ENCODE results near the gene CCDC144A. TPM values are rescaled to one million over a fixed set of nuclear protein-coding genes. Genes with fewer than 3 reads are reported as not detected.
"Not testable (repeated sequence)": the region's sequence is repeated elsewhere in the genome, so short reads cannot be mapped to it uniquely, and the experiment has no call there.

Gene CCDC144A
- total and polyA plus RNA-seq, 9 donors, result 0.38 to 7.7 (median 2.2) TPM

GRCh38 chr17:16751224-16751923 is 61.3 kb downstream of the CCDC144A start:
- H3K27ac ChIP-seq (ENCODE audit: low read length); H3K4me1 ChIP-seq (ENCODE audit: control insufficient read depth, insufficient read depth, low read length); H3K36me3 ChIP-seq (ENCODE audit: control insufficient read depth, insufficient read depth, low read length); H3K9me3 ChIP-seq (replicated peaks; ENCODE audit: control insufficient read depth, low read depth, low read length); DNase-seq; H3K4me3 ChIP-seq (ENCODE audit: low read length); H3K27me3 ChIP-seq (ENCODE audit: control insufficient read depth, insufficient read depth, low read length): not testable (repeated sequence)
- no CpG with 5 or more reads among the region's 10 CpGs for WGBS (ENCODE audit: insufficient coverage)

GRCh38 chr17:16751924-16752287 is 61.9 kb downstream of the CCDC144A start:
- not testable (repeated sequence) for H3K4me1 ChIP-seq (ENCODE audit: control insufficient read depth, insufficient read depth, low read length); H3K9me3 ChIP-seq (replicated peaks; ENCODE audit: control insufficient read depth, low read depth, low read length); H3K36me3 ChIP-seq (ENCODE audit: control insufficient read depth, insufficient read depth, low read length); DNase-seq; H3K27ac ChIP-seq (ENCODE audit: low read length); H3K27me3 ChIP-seq (ENCODE audit: control insufficient read depth, insufficient read depth, low read length); H3K4me3 ChIP-seq (ENCODE audit: low read length)
- WGBS (ENCODE audit: insufficient coverage), result no CpG with 5 or more reads among the region's 10 CpGs

- WGBS (ENCODE audit: insufficient coverage), result no CpG with 5 or more reads among the region's 3 CpGs
- not testable (repeated sequence) for H3K4me1 ChIP-seq (ENCODE audit: control insufficient read depth, insufficient read depth, low read length); H3K36me3 ChIP-seq (ENCODE audit: control insufficient read depth, insufficient read depth, low read length); H3K9me3 ChIP-seq (replicated peaks; ENCODE audit: control insufficient read depth, low read depth, low read length); H3K4me3 ChIP-seq (ENCODE audit: low read length); H3K27ac ChIP-seq (ENCODE audit: low read length); H3K27me3 ChIP-seq (ENCODE audit: control insufficient read depth, insufficient read depth, low read length); DNase-seq
Observed at GRCh38 chr17:16757520-16757919, 67.5 kb downstream of the CCDC144A start.

- H3K4me1 ChIP-seq (ENCODE audit: control insufficient read depth, insufficient read depth, low read length); H3K36me3 ChIP-seq (ENCODE audit: control insufficient read depth, insufficient read depth, low read length); H3K4me3 ChIP-seq (ENCODE audit: low read length); H3K27ac ChIP-seq (ENCODE audit: low read length); DNase-seq; H3K9me3 ChIP-seq (replicated peaks; ENCODE audit: control insufficient read depth, low read depth, low read length); H3K27me3 ChIP-seq (ENCODE audit: control insufficient read depth, insufficient read depth, low read length): not testable (repeated sequence)
- 60% methylated on average over 1 of the region's 3 CpGs for WGBS (ENCODE audit: insufficient coverage)
Observed at GRCh38 chr17:16758177-16758576, 68.1 kb downstream of the CCDC144A start.

DNA sequence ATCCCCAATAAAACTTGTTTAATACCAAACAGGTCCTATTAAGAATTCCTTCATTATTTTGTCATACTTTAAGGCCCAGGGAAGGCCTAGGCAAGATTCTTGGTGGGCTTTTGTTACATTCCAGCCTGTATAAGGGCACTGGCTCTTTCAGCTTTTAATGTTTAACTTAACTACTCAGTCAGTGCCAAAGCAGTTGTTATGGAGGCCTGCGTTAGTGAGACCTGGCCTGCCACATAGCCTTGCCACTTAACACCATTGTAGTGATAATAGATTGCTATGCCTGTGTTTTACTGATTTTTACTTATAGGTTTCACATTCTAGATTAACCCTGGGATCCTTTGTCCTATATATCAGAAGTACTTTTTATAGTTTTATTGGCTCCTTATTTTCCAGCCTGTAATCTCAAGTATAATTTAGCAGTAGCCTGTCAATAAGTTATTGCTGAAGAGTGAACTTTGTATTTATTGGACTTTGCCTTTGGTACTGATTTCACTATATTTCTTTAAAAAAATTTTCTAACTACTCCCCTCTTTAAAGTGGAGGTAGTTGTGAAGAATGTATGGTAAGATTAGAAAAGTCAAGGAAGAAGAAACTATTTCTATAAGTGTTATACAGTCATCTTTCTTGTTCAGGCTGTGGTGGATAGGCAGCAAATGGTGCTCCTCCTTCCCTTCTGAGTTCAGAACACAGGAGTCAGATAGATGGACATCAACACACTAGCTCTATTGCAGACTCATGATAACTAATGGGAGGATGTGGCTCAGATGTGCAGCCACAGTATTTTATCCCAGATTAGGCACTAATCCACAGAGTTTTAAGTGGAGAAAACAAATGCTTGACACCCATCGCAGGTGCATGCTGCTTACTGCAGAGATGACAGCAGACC is 78.5 kb downstream of the CCDC144A start:
- not testable (repeated sequence) for DNase-seq; H3K27me3 ChIP-seq (ENCODE audit: control insufficient read depth, insufficient read depth, low read length); H3K27ac ChIP-seq (ENCODE audit: low read length); H3K36me3 ChIP-seq (ENCODE audit: control insufficient read depth, insufficient read depth, low read length); H3K4me3 ChIP-seq (ENCODE audit: low read length); H3K9me3 ChIP-seq (replicated peaks; ENCODE audit: control insufficient read depth, low read depth, low read length); H3K4me1 ChIP-seq (ENCODE audit: control insufficient read depth, insufficient read depth, low read length)
- WGBS (ENCODE audit: insufficient coverage), result no CpG with 5 or more reads among the region's 2 CpGs

- no CpG with 5 or more reads among the region's 4 CpGs for WGBS (ENCODE audit: insufficient coverage)
Observed at GRCh38 chr17:16772394-16773145, 82.5 kb downstream of the CCDC144A start.

DNA sequence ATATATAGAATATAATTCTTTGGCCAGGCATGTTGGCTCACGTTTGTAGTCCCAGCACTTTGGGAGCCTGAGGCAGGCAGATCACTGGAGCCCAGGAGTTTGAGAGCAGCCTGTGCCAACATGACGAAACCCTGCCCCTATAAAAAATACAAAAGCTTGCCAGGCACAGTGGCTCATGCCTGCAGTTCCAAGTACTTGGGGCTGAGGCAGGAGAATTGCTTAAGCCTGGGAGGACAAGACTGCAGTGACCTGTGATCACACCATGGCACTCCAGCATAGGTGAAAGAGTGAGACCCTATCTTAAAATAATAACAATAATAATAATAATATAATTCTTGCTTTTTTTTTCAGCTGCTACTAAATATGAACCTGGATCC is 83.1 kb downstream of the CCDC144A start:
- no CpG with 5 or more reads among the region's 2 CpGs for WGBS (ENCODE audit: insufficient coverage)
- not testable (repeated sequence) for DNase-seq; H3K27me3 ChIP-seq (ENCODE audit: control insufficient read depth, insufficient read depth, low read length); H3K4me3 ChIP-seq (ENCODE audit: low read length); H3K27ac ChIP-seq (ENCODE audit: low read length); H3K36me3 ChIP-seq (ENCODE audit: control insufficient read depth, insufficient read depth, low read length); H3K4me1 ChIP-seq (ENCODE audit: control insufficient read depth, insufficient read depth, low read length); H3K9me3 ChIP-seq (replicated peaks; ENCODE audit: control insufficient read depth, low read depth, low read length)

More at GRCh38 chr17:16772394-16773145, 82.5 kb downstream of the CCDC144A start:
- not testable (repeated sequence) for DNase-seq; H3K4me3 ChIP-seq (ENCODE audit: low read length); H3K4me1 ChIP-seq (ENCODE audit: control insufficient read depth, insufficient read depth, low read length); H3K27me3 ChIP-seq (ENCODE audit: control insufficient read depth, insufficient read depth, low read length); H3K9me3 ChIP-seq (replicated peaks; ENCODE audit: control insufficient read depth, low read depth, low read length); H3K36me3 ChIP-seq (ENCODE audit: control insufficient read depth, insufficient read depth, low read length); H3K27ac ChIP-seq (ENCODE audit: low read length)

- not testable (repeated sequence) for H3K4me1 ChIP-seq (ENCODE audit: control insufficient read depth, insufficient read depth, low read length); H3K36me3 ChIP-seq (ENCODE audit: control insufficient read depth, insufficient read depth, low read length); H3K9me3 ChIP-seq (replicated peaks; ENCODE audit: control insufficient read depth, low read depth, low read length); H3K27ac ChIP-seq (ENCODE audit: low read length); DNase-seq; H3K27me3 ChIP-seq (ENCODE audit: control insufficient read depth, insufficient read depth, low read length); H3K4me3 ChIP-seq (ENCODE audit: low read length)
- WGBS (ENCODE audit: insufficient coverage), result 27% methylated on average over 4 of the region's 5 CpGs
Observed at GRCh38 chr17:16787851-16788250, 97.8 kb downstream of the CCDC144A start.

- DNase-seq; H3K9me3 ChIP-seq (replicated peaks; ENCODE audit: control insufficient read depth, low read depth, low read length); H3K27ac ChIP-seq (ENCODE audit: low read length); H3K36me3 ChIP-seq (ENCODE audit: control insufficient read depth, insufficient read depth, low read length); H3K4me1 ChIP-seq (ENCODE audit: control insufficient read depth, insufficient read depth, low read length); H3K27me3 ChIP-seq (ENCODE audit: control insufficient read depth, insufficient read depth, low read length); H3K4me3 ChIP-seq (ENCODE audit: low read length): not testable (repeated sequence)
- WGBS (ENCODE audit: insufficient coverage), result no CpG with 5 or more reads among the region's 11 CpGs
Observed at GRCh38 chr17:16788889-16789536, 99.0 kb downstream of the CCDC144A start.

DNA sequence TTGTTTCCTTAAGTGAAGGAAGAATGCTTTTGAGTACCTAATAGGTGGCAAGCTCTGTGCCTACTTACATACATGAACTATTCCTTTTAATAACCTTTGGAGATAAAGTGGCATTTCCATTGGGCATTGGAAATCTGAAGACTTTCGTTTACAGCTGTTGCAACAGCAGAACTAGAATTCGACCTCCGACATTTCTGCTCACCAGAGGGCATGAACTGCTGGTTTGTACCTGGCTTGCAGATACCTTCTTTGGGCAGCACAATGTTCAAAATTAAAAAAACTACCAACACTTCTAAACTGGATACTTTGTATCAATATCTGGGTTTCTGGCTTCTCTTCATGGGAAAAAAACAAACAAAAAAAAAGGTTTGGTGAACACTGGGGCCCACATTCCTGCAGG is 99.6 kb downstream of the CCDC144A start:
- H3K36me3 ChIP-seq (ENCODE audit: control insufficient read depth, insufficient read depth, low read length); H3K27me3 ChIP-seq (ENCODE audit: control insufficient read depth, insufficient read depth, low read length); H3K9me3 ChIP-seq (replicated peaks; ENCODE audit: control insufficient read depth, low read depth, low read length); H3K27ac ChIP-seq (ENCODE audit: low read length); H3K4me1 ChIP-seq (ENCODE audit: control insufficient read depth, insufficient read depth, low read length); H3K4me3 ChIP-seq (ENCODE audit: low read length); DNase-seq: not testable (repeated sequence)
- no CpG with 5 or more reads among the region's 3 CpGs for WGBS (ENCODE audit: insufficient coverage)

Measured in muscle of leg (tissue), 11 donors.